ENCODE measurements around the gene ZNF48.

Gene ZNF48

GRCh38 chr16:30372038-30372712 is 23.0 kb upstream of the ZNF48 start:
- no peak overlapping the region for H3K4me3 ChIP-seq (ENCODE audit: control insufficient read depth, low read depth, low read length)
- no peak for DNase-seq (ENCODE audit: low read depth)
- TF ChIP-seq CTCF (IDR thresholded peaks at IDR 0.05; ENCODE audit: control insufficient read depth, insufficient read depth, low read depth, low read length, missing control alignments), result no peak

- no peak for DNase-seq (ENCODE audit: low read depth)
- no peak overlapping the region for H3K4me3 ChIP-seq (ENCODE audit: control insufficient read depth, low read depth, low read length)
- no peak for TF ChIP-seq CTCF (IDR thresholded peaks at IDR 0.05; ENCODE audit: control insufficient read depth, insufficient read depth, low read depth, low read length, missing control alignments)
Observed at GRCh38 chr16:30372725-30373124, 22.5 kb upstream of the ZNF48 start.

GRCh38 chr16:30374538-30374937 is 20.7 kb upstream of the ZNF48 start, which contains the start of gene MYL11:
Gene MYL11, plus strand, starts transcription at chr16:30374802. Its CDS starts 56 bp downstream, at chr16:30374858.
- no peak within 1 kb of the TSS for H3K4me3 ChIP-seq (ENCODE audit: control insufficient read depth, low read depth, low read length)
- TF ChIP-seq CTCF (IDR thresholded peaks at IDR 0.05; ENCODE audit: control insufficient read depth, insufficient read depth, low read depth, low read length, missing control alignments), result no peak
- DNase-seq (ENCODE audit: low read depth), result no peak

- no peak for DNase-seq (ENCODE audit: low read depth)
- H3K4me3 ChIP-seq (ENCODE audit: control insufficient read depth, low read depth, low read length), result no peak overlapping the region
- no peak for TF ChIP-seq CTCF (IDR thresholded peaks at IDR 0.05; ENCODE audit: control insufficient read depth, insufficient read depth, low read depth, low read length, missing control alignments)
Observed at GRCh38 chr16:30375864-30376263, 19.4 kb upstream of the ZNF48 start.

- TF ChIP-seq CTCF (IDR thresholded peaks at IDR 0.05; ENCODE audit: control insufficient read depth, insufficient read depth, low read depth, low read length, missing control alignments), result no peak
- H3K4me3 ChIP-seq (ENCODE audit: control insufficient read depth, low read depth, low read length), result no peak overlapping the region
- DNase-seq (ENCODE audit: low read depth), result no peak
Observed at GRCh38 chr16:30376461-30376902, 18.7 kb upstream of the ZNF48 start.

GRCh38 chr16:30377050-30377811 is 18.0 kb upstream of the ZNF48 start:
- H3K4me3 ChIP-seq (ENCODE audit: control insufficient read depth, low read depth, low read length), result peak overlapping the region; percentile 49
- TF ChIP-seq CTCF (IDR thresholded peaks at IDR 0.05; ENCODE audit: control insufficient read depth, insufficient read depth, low read depth, low read length, missing control alignments), result no peak
- no peak for DNase-seq (ENCODE audit: low read depth)
